Cerebellar cortex (tissue), 1 donor: ENCODE results near the gene ASAH2.
A peak's percentile ranks its signal among the peaks of the same experiment; 100 is the strongest.
"Not testable (repeated sequence)": the region's sequence is repeated elsewhere in the genome, so short reads cannot be mapped to it uniquely, and the experiment has no call there.

Source experiments
- DNase-seq: peaks from one replicate; pipeline ENCODE4 v3.0.0-alpha.2; 2015; ENCODE audit warnings: low spot score

The ASAH2 gene

GRCh38 chr10:50254479-50254878 lies 3.2 kb upstream of the ASAH2 start:
- DNase-seq = no peak

- no peak for DNase-seq
Observed at GRCh38 chr10:50250096-50250854, 1.0 kb downstream of the ASAH2 start.

GRCh38 chr10:50248598-50248997 lies 2.7 kb downstream of the ASAH2 start:
- no peak for DNase-seq

GRCh38 chr10:50248062-50248461 lies 3.3 kb downstream of the ASAH2 start:
- DNase-seq = no peak

GRCh38 chr10:50244201-50244600 lies 7.1 kb downstream of the ASAH2 start:
- DNase-seq = no peak

GRCh38 chr10:50242777-50243176 lies 8.5 kb downstream of the ASAH2 start:
- DNase-seq = no peak

- DNase-seq = not testable (repeated sequence)
Observed at GRCh38 chr10:50241478-50241877, 9.8 kb downstream of the ASAH2 start.

- DNase-seq = no peak
Observed at GRCh38 chr10:50234486-50234885, 16.8 kb downstream of the ASAH2 start.

GRCh38 chr10:50232261-50232639 lies 19.1 kb downstream of the ASAH2 start:
- DNase-seq = no peak

GRCh38 chr10:50231515-50232260 lies 19.6 kb downstream of the ASAH2 start:
- DNase-seq = no peak

GRCh38 chr10:50229460-50229859 lies 21.9 kb downstream of the ASAH2 start:
- no peak for DNase-seq

GRCh38 chr10:50228672-50229071 lies 22.6 kb downstream of the ASAH2 start:
- no peak for DNase-seq

- no peak for DNase-seq
Observed at GRCh38 chr10:50226610-50227009, 24.7 kb downstream of the ASAH2 start.

GRCh38 chr10:50224330-50224952 lies 26.9 kb downstream of the ASAH2 start:
- peak; percentile 39 for DNase-seq

- DNase-seq = no peak
Observed at GRCh38 chr10:50222199-50222598, 29.1 kb downstream of the ASAH2 start.

GRCh38 chr10:50221470-50221869 lies 29.8 kb downstream of the ASAH2 start:
- no peak for DNase-seq

- DNase-seq = no peak
Observed at GRCh38 chr10:50219646-50220045, 31.7 kb downstream of the ASAH2 start.

- DNase-seq = no peak
Observed at GRCh38 chr10:50219200-50219599, 32.1 kb downstream of the ASAH2 start.

- DNase-seq = no peak
Observed at GRCh38 chr10:50216894-50217293, 34.4 kb downstream of the ASAH2 start.

GRCh38 chr10:50216418-50216817 lies 34.9 kb downstream of the ASAH2 start:
- no peak for DNase-seq

- DNase-seq = no peak
Observed at GRCh38 chr10:50211670-50212069, 39.6 kb downstream of the ASAH2 start.

- DNase-seq = no peak
Observed at GRCh38 chr10:50210876-50211275, 40.4 kb downstream of the ASAH2 start.
